IMR-90 (cell line): Measurements from ENCODE around the gene FNDC11. TPM values are rescaled to one million over a fixed set of nuclear protein-coding genes. Genes with fewer than 3 reads are reported as not detected.

Experiments used
- ATAC-seq: fragments of 200-7000 bp; cut with Tn5 transposase; 2 replicates; pipeline ENCODE4 v1.9.1; 2020; ENCODE audit warnings: low read depth, mild to moderate bottlenecking, moderate library complexity
- BruUV-seq: library from RNA; stranded (reverse); fragments of 400-500 nt; replicated peaks from 2 replicates; lab custom pipeline; 2021; lab: Mats Ljungman, UMichigan
- CTCF ChIA-PET: fragments of 300-600 bp; formaldehyde crosslinking; extraction: SDS; loops from one replicate; lab custom pipeline; 2021; ENCODE audit warnings: antibody characterized with exemption; lab: Yijun Ruan, JAX
- POLR2A ChIA-PET: fragments of 300-600 bp; sonication (Branson Sonifier 250); formaldehyde crosslinking; loops from one replicate; lab custom pipeline; 2022; ENCODE audit warnings: antibody characterized with exemption; ENCODE audit not compliant: unreplicated experiment; lab: Charles Lee
- DNase-seq: peaks from one replicate; pipeline ENCODE4 v3.0.0; 2013
- H2AFZ ChIP-seq: replicated peaks from 2 replicates; pipeline ENCODE3; 2013; ENCODE audit warnings: low read length, mild to moderate bottlenecking; ENCODE audit not compliant: poor library complexity
- H2AK5ac ChIP-seq: 2 replicates; pipeline ENCODE4 v1.6.1; 2013; ENCODE audit warnings: low read depth, low read length, inconsistent platforms
- H2AK9ac ChIP-seq: replicated peaks from 2 replicates; pipeline ENCODE3; 2013; ENCODE audit warnings: mild to moderate bottlenecking, low read depth, low read length, moderate library complexity; ENCODE audit not compliant: poor library complexity
- H2BK120ac ChIP-seq: 2 replicates; pipeline ENCODE4 v1.6.1; 2013; ENCODE audit warnings: low read depth, low read length, inconsistent platforms
- H2BK15ac ChIP-seq: 3 replicates; pipeline ENCODE4 v1.6.1; 2013; ENCODE audit warnings: low read depth, low read length, inconsistent platforms
- H2BK20ac ChIP-seq: 2 replicates; pipeline ENCODE4 v1.6.1; 2013; ENCODE audit warnings: low read depth, mild to moderate bottlenecking, inconsistent platforms, low read length, moderate library complexity
- H2BK5ac ChIP-seq: 2 replicates; pipeline ENCODE4 v1.6.1; 2013; ENCODE audit warnings: mild to moderate bottlenecking, low read depth, low read length, inconsistent platforms; ENCODE audit not compliant: poor library complexity, severe bottlenecking
- H3K14ac ChIP-seq: replicated peaks from 2 replicates; pipeline ENCODE4 v1.6.1; 2013; ENCODE audit warnings: low read depth, low read length, inconsistent platforms
- H3K18ac ChIP-seq: 2 replicates; pipeline ENCODE4 v1.6.1; 2013; ENCODE audit warnings: low read depth, low read length, control low read depth
- H3K23ac ChIP-seq: 2 replicates; pipeline ENCODE4 v1.6.1; 2013; ENCODE audit warnings: low read depth, low read length, inconsistent platforms
- H3K27ac ChIP-seq: 2 replicates; pipeline ENCODE4 v1.5.1; 2013; ENCODE audit warnings: mild to moderate bottlenecking, control low read depth, low read length; ENCODE audit not compliant: insufficient read depth
- H3K27me3 ChIP-seq: 2 replicates; pipeline ENCODE4 v1.6.1; 2013; ENCODE audit warnings: low read length; ENCODE audit not compliant: control insufficient read depth, insufficient read depth
- H3K36me3 ChIP-seq: 2 replicates; pipeline ENCODE4 v1.6.1; 2013; ENCODE audit warnings: low read length, mixed read lengths; ENCODE audit not compliant: control insufficient read depth, insufficient read depth
- H3K4ac ChIP-seq: 2 replicates; pipeline ENCODE4 v1.6.1; 2013; ENCODE audit warnings: low read depth, low read length, inconsistent platforms
- H3K4me1 ChIP-seq: 2 replicates; pipeline ENCODE4 v1.6.1; 2013; ENCODE audit warnings: low read length, mixed read lengths; ENCODE audit not compliant: control insufficient read depth, insufficient read depth
- H3K4me2 ChIP-seq: 2 replicates; pipeline ENCODE4 v1.6.1; 2013; ENCODE audit warnings: low read depth, mild to moderate bottlenecking, control low read depth, low read length, moderate library complexity
- H3K4me3 ChIP-seq: 2 replicates; pipeline ENCODE4 v1.5.1; 2013; ENCODE audit warnings: low read depth, mild to moderate bottlenecking, control low read depth, low read length, moderate library complexity; ENCODE audit not compliant: insufficient read depth
- H3K56ac ChIP-seq: 2 replicates; pipeline ENCODE4 v1.6.1; 2013; ENCODE audit warnings: low read length, inconsistent platforms; ENCODE audit not compliant: insufficient read depth; ENCODE audit errors: extremely low read depth
- H3K79me1 ChIP-seq, 2 experiments: 2 replicates each; pipeline ENCODE4 v1.6.1; 2013; ENCODE audit warnings: low read length in 2 of 2, inconsistent platforms in 1 of 2, low read depth in 1 of 2
- H3K9ac ChIP-seq: 2 replicates; pipeline ENCODE4 v1.6.1; 2013; ENCODE audit warnings: low read depth, low read length, control low read depth
- H3K9me1 ChIP-seq: 2 replicates; pipeline ENCODE4 v1.6.1; 2013; ENCODE audit warnings: low read length, inconsistent platforms; ENCODE audit not compliant: insufficient read depth
- H3K9me3 ChIP-seq: 2 replicates; pipeline ENCODE4 v1.6.1; 2013; ENCODE audit warnings: low read length; ENCODE audit not compliant: control insufficient read depth, insufficient read depth
- H4K20me1 ChIP-seq: 2 replicates; pipeline ENCODE4 v1.6.1; 2013; ENCODE audit warnings: low read length, inconsistent platforms; ENCODE audit not compliant: insufficient read depth
- H4K5ac ChIP-seq: 2 replicates; pipeline ENCODE4 v1.6.1; 2013; ENCODE audit warnings: mild to moderate bottlenecking, low read depth, low read length, control low read depth
- H4K8ac ChIP-seq, 2 experiments: 2 replicates each; pipeline ENCODE4 v1.6.1; 2013; ENCODE audit warnings: low read depth in 2 of 2, low read length in 2 of 2, control low read depth in 1 of 2, inconsistent platforms in 1 of 2
- H4K91ac ChIP-seq: 2 replicates; pipeline ENCODE4 v1.6.1; 2013; ENCODE audit warnings: low read depth, low read length, inconsistent platforms; ENCODE audit not compliant: insufficient read depth
- CEBPB ChIP-seq: IDR thresholded peaks from 2 replicates; pipeline ENCODE4 v1.6.1; 2012; ENCODE audit warnings: low read depth, low read length, improper control_type of control experiment
- ELK1 ChIP-seq: fragments of 150-350 bp; IDR thresholded peaks from 2 replicates; pipeline ENCODE4 v1.6.1; 2016; ENCODE audit warnings: low read depth, mild to moderate bottlenecking, low read length, moderate library complexity, borderline replicate concordance
- RFX5 ChIP-seq: IDR thresholded peaks from 2 replicates; pipeline ENCODE4 v1.8.0; 2012; ENCODE audit warnings: low read depth, mild to moderate bottlenecking, low read length, moderate library complexity
- WGBS, 2 experiments: methylation state at CpG; one replicate each; pipeline versions ENCODE4 v1.1.5 to v1.1.7; 2013; ENCODE audit warnings: missing lambda C conversion rate in 2 of 2; ENCODE audit not compliant: insufficient read length in 1 of 2; ENCODE audit errors: extremely low coverage in 2 of 2; 5-methylcytosine and 5-hydroxymethylcytosine counted together
- dilution Hi-C: fragments of 300-500 bp; cut with HindIII; formaldehyde crosslinking; loops from one replicate; pipeline ENCODE4 v1.14.3; 2018; ENCODE audit warnings: low sequenced_read_pairs; ENCODE audit not compliant: unreplicated experiment
- in situ Hi-C: fragments of 300-500 bp; cut with MboI; formaldehyde crosslinking; loops from 3 replicates; pipeline ENCODE4 v1.14.3; 2019; ENCODE audit warnings: low sequenced_read_pairs, inconsistent platforms, mixed read lengths
- intact Hi-C: fragments of 100-400 bp; cut with micrococcal nuclease; formaldehyde crosslinking; loops from 2 replicates; pipeline ENCODE4 v1.10.0; 2022
- polyA plus RNA-seq, 3 experiments: library from polyadenylated mRNA; depleted of rRNA; stranded (reverse); fragments of >200 nt; gene quantifications; 2 replicates each; pipeline ENCODE4 v1.2.3, GENCODE V29; 2012; ENCODE audit warnings: low replicate concordance in 1 of 3
- total RNA-seq: library from RNA; depleted of rRNA; stranded (reverse); fragments of >200 nt; gene quantifications from 2 replicates; pipeline ENCODE4 v1.2.3, GENCODE V29; 2012

The FNDC11 gene
- total and polyA plus RNA-seq, 2 of the 4 experiments (the other 2 are of a cell fraction) = 0.36 to 1.0 TPM

GRCh38 chr20:63579017-63579694 lies 25.2 kb downstream of the FNDC11 start:
- Histone ChIP-seq H4K8ac (no peak overlapping the region), H3K4me3 (no peak overlapping the region), H3K4ac (no peak overlapping the region), H2BK120ac (no peak overlapping the region), H2AFZ (peak overlapping the region; percentile 65), H3K23ac (no peak overlapping the region), H3K18ac (no peak overlapping the region), H2AK9ac (no peak overlapping the region), H3K9ac (no peak overlapping the region), H3K14ac (no peak overlapping the region), H3K9me3 (no peaks in the 10 kb centered on the region), H3K56ac (no peak overlapping the region), H2AK5ac (no peak overlapping the region), H2BK5ac (no peak overlapping the region), H3K4me2 (no peak overlapping the region), H3K27me3 (no peaks in the 10 kb centered on the region), H4K20me1 (no peaks in the 10 kb centered on the region), H3K4me1 (peaks cover 4% of the 10 kb centered on the region), H2BK15ac (no peak overlapping the region), H4K5ac (no peak overlapping the region), H3K27ac (no peak overlapping the region), H3K79me1 (peaks cover 0 to 3% of the 10 kb centered on the region in 2 experiments; a peak in 1 of 4 replicates), H3K36me3 (no peaks in the 10 kb centered on the region), H3K9me1 (peaks cover 2% of the 10 kb centered on the region; the same call in 1 of the 2 replicates), H4K91ac (no peak overlapping the region), H2BK20ac (no peak overlapping the region)
- intact Hi-C loops = no loop called here
- DNase-seq (no peak), ATAC-seq (no peak)
- CTCF ChIA-PET = no interaction called here
- POLR2A ChIA-PET = no interaction called here
- dilution Hi-C loops = no loop called here
- no peak for TF ChIP-seq ELK1
- TF ChIP-seq CEBPB = 0 out of 2 replicates have a peak, but pooled peaks have one; percentile 6
- no peak for TF ChIP-seq RFX5
- in situ Hi-C loops = no loop called here
- no TSS peak for BruUV-seq
- WGBS, 2 experiments = 76% methylated on average over 5 of the region's 19 CpGs; no CpG with 5 or more reads in 1 of the 2 experiments
